Progenitor cell of endocrine pancreas (in vitro differentiated cells): ENCODE data around the gene VWDE. TPM values are rescaled to one million over a fixed set of nuclear protein-coding genes. Genes with fewer than 3 reads are reported as not detected.

Experiments used
- DNase-seq: peaks from one replicate; pipeline ENCODE4 v3.0.0; 2021; ENCODE audit warnings: low spot score; ENCODE audit not compliant: unreplicated experiment
- H3K27ac Mint-ChIP-seq: 2 replicates; pipeline ENCODE4 v1.8.0; 2021; ENCODE audit warnings: mild to moderate bottlenecking, moderate library complexity, mixed read lengths
- H3K27me3 Mint-ChIP-seq: 2 replicates; pipeline ENCODE4 v1.8.0; 2021; ENCODE audit warnings: mixed read lengths
- H3K36me3 Mint-ChIP-seq: 2 replicates; pipeline ENCODE4 v1.8.0; 2022; ENCODE audit warnings: mixed read lengths; ENCODE audit not compliant: insufficient read depth
- H3K4me1 Mint-ChIP-seq: 2 replicates; pipeline ENCODE4 v1.8.0; 2021; ENCODE audit warnings: low read depth, mixed read lengths
- H3K4me3 Mint-ChIP-seq: 2 replicates; pipeline ENCODE4 v1.8.0; 2021; ENCODE audit warnings: low read depth, mild to moderate bottlenecking, moderate library complexity, mixed read lengths
- H3K9me3 Mint-ChIP-seq: 2 replicates; pipeline ENCODE4 v1.8.0; 2021; ENCODE audit warnings: low read depth, mixed read lengths
- total RNA-seq: library from RNA; stranded (reverse); gene quantifications from 2 replicates; pipeline ENCODE4 v1.2.1, GENCODE V29; 2021
- TF ChIP-seq, protein P1 (sequence below): fragments of 200-600 bp; sonication (generic); IDR thresholded peaks from one replicate; pipeline ENCODE4 v1.5.0; 2021; ENCODE audit warnings: antibody characterized with exemption, mild to moderate bottlenecking; ENCODE audit not compliant: unreplicated experiment

The VWDE gene
- total RNA-seq, 1 donor from 2014 or later: 5.8 TPM

DNA sequence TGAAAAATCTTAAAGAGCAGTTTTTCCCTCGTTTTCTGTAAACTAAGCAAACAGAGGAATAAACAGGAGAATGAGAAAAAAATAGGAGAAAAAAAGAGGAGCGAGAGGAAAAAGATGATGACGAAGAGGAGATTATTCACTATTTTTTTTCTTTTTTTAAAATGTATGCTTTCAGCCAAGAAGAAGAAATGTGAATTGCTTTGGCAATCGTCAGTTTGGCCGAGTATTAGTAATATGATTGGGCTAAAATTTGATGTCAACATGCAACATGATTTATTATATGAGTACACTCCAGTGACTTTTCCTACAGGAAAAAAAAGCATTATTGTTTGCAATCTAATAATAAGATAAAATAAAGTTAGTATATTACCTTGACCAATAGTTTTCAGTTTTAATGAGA is 26.3 kb downstream of the VWDE start:
- no peak overlapping the region for H3K4me3 Mint-ChIP-seq
- peaks cover 2% of the 10 kb centered on the region for H3K36me3 Mint-ChIP-seq
- H3K27ac Mint-ChIP-seq: no peak overlapping the region
- H3K4me1 Mint-ChIP-seq: no peaks in the 10 kb centered on the region
- H3K27me3 Mint-ChIP-seq: no peaks in the 10 kb centered on the region
- no peak for DNase-seq
- H3K9me3 Mint-ChIP-seq: no peaks in the 10 kb centered on the region
- TF ChIP-seq, protein P1, sequence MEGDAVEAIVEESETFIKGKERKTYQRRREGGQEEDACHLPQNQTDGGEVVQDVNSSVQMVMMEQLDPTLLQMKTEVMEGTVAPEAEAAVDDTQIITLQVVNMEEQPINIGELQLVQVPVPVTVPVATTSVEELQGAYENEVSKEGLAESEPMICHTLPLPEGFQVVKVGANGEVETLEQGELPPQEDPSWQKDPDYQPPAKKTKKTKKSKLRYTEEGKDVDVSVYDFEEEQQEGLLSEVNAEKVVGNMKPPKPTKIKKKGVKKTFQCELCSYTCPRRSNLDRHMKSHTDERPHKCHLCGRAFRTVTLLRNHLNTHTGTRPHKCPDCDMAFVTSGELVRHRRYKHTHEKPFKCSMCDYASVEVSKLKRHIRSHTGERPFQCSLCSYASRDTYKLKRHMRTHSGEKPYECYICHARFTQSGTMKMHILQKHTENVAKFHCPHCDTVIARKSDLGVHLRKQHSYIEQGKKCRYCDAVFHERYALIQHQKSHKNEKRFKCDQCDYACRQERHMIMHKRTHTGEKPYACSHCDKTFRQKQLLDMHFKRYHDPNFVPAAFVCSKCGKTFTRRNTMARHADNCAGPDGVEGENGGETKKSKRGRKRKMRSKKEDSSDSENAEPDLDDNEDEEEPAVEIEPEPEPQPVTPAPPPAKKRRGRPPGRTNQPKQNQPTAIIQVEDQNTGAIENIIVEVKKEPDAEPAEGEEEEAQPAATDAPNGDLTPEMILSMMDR: no peak

DNA sequence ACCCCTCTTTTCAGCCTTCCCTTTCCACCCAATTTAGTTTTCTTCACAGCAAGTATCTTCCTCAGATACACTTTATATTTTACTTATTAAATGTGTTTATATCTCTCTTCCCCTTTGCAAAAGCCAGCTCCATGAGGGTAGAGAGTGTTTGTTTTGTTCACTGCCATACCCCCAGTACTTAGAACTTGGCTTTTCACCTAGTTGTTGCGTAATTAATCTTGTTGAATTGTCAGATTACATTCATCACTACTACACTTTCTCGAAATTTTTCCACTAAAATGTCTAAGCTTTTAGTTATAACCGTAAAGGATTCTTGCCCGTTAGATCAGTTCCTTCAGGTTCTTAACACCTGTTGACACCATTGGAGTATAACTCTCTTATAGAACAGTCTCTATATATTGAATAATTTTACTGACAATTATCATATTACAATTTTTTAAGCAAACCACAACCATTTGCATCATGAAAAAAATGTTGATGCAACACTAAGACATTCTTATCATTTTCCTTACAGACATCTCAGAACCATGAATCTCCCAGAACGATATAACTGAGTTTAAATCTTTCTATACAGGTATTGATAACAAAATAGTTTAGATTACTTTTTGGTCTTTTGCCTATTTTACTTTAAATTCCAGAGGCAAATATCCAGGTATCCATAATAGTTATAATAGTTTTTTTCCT is 29.9 kb downstream of the VWDE start:
- Mint-ChIP-seq H3K4me3 (no peak overlapping the region), H3K36me3 (no peaks in the 10 kb centered on the region), H3K9me3 (no peaks in the 10 kb centered on the region), H3K4me1 (no peaks in the 10 kb centered on the region), H3K27ac (no peak overlapping the region), H3K27me3 (no peaks in the 10 kb centered on the region)
- TF ChIP-seq, protein P1: no peak
- DNase-seq: no peak

DNA sequence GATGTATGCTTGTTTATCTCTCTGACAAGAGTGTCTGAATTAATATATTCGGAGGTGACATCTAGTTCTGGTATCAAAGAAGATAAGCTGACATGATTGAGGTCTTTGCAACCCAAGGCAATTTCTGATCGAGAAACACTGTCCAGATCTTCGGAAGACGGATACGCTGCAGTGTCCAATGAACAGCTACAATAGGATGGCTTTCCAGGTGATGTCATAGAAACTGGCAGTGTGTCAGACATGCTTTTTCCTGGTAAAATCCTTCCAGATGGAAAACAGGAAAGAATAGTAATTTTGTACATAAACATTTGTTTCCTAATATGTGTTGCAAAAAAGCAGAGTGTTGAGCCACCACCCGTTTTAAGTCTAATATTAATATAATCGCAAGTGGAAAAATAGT is 33.4 kb downstream of the VWDE start:
- Mint-ChIP-seq H3K27me3 (no peaks in the 10 kb centered on the region), H3K4me1 (no peaks in the 10 kb centered on the region), H3K9me3 (no peaks in the 10 kb centered on the region), H3K4me3 (no peak overlapping the region), H3K27ac (no peak overlapping the region), H3K36me3 (no peaks in the 10 kb centered on the region)
- TF ChIP-seq, protein P1: no peak
- no peak for DNase-seq

DNA sequence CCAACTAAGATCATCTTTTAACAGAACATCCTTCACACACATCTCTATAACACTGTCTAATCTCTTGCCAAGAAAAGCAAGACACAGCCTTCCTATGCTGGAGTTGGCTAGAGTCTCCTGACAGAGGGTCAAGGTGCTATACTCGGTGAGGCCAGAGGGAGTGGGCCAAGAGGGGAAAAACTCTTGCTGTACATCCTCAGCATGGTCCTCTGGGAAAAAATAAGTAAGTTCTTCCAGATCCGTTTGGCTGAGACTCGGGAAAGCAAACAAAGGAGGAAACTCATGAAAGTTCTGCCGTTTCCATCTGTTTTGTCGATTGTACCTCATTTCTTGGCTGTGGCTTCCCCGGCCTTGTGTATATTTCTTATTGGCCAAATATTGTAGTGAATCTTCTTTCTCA is 33.9 kb downstream of the VWDE start:
- no peaks in the 10 kb centered on the region for H3K9me3 Mint-ChIP-seq
- no peak for DNase-seq

DNA sequence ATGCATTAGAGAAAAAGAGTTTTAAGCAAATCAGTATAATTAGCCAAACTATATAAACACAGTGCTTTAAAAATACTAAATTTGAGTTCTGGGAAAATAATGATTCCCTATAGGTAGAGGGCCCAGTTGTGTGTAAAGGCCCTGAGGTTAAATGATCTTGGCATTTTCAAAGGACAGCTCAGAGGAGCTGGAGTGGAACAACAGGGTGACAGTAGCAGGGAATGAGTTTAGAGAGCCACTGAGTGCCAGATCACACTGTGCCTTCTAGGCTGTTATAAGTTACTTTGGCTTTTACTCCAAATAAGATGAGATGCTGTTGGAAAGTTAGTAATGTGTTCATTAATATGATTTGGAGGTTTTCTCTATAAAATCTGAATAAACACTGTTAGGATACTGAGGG is 34.6 kb downstream of the VWDE start:
- DNase-seq: no peak
- no peak overlapping the region for H3K4me3 Mint-ChIP-seq
- no peaks in the 10 kb centered on the region for H3K9me3 Mint-ChIP-seq
- H3K36me3 Mint-ChIP-seq: no peaks in the 10 kb centered on the region
- TF ChIP-seq, protein P1: no peak
- no peak overlapping the region for H3K27ac Mint-ChIP-seq
- H3K4me1 Mint-ChIP-seq: no peaks in the 10 kb centered on the region
- no peaks in the 10 kb centered on the region for H3K27me3 Mint-ChIP-seq

More for the DNA sequence above, 33.9 kb downstream of the VWDE start:
- TF ChIP-seq, protein P1: no peak
- H3K4me3 Mint-ChIP-seq: no peak overlapping the region
- no peaks in the 10 kb centered on the region for H3K27me3 Mint-ChIP-seq
- H3K36me3 Mint-ChIP-seq: no peaks in the 10 kb centered on the region
- no peak overlapping the region for H3K27ac Mint-ChIP-seq
- H3K4me1 Mint-ChIP-seq: no peaks in the 10 kb centered on the region
